Astrocyte of the cerebellum (primary cell): ENCODE data around the gene LRRC55.

Experiments used
- DNase-seq: peaks from one replicate; pipeline ENCODE4 v3.0.0-alpha.2; 2011; ENCODE audit warnings: low read depth
- H3K4me3 ChIP-seq: 2 replicates; pipeline ENCODE4 v1.5.1; 2011; ENCODE audit warnings: mild to moderate bottlenecking, low read depth, low read length, moderate library complexity
- CTCF ChIP-seq: IDR thresholded peaks from 2 replicates; pipeline ENCODE4 v1.5.1; 2012; ENCODE audit warnings: low read length, low read depth, moderate library complexity, mild to moderate bottlenecking; ENCODE audit errors: missing control alignments
- in situ Hi-C: cut with HindIII; loops from 2 replicates; pipeline ENCODE4 v1.10.0; 2017; ENCODE audit warnings: low sequenced_read_pairs

Gene LRRC55

GRCh38 chr11:57233702-57234101, 51.9 kb downstream of the LRRC55 start:
- no peak for TF ChIP-seq CTCF
- H3K4me3 ChIP-seq = no peak overlapping the region
- DNase-seq = no peak
- in situ Hi-C loops = loop anchor here (5.0 kb wide), 1 partner anchor 101 kb away; no protein-coding TSS in a partner anchor

- no peak for DNase-seq
- in situ Hi-C loops = no loop called here
- H3K4me3 ChIP-seq = no peak overlapping the region
- no peak for TF ChIP-seq CTCF
Measured at GRCh38 chr11:57235761-57236703, 54.3 kb downstream of the LRRC55 start.

DNA sequence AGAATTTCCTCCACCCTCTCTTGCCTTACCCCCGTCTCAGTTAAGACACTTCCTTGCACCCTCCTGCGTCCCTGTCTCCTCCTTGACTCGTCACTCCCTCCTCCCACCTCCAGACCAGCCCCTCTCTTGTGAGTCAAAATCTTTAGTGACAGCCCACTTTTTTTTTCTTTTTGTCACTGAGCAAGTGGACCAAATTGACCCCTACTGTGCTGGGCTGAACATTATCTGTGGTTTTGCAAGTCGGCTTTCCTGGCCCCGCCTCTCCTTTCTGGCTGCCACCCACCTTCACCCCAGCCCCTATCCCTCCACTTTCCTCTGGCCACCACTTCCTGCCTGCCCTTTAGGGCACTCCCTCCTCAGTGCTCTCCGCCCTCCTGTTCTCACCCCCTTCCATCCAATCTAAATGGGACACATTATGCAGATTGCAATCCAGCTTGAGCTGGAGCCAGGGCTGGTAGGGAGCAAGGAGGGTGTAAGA, 55.5 kb downstream of the LRRC55 start, which contains the start of gene APLNR:
Gene APLNR (minus strand): TSS at position 47 of the 478 bp plus-strand sequence. CDS start 246 bp downstream, outside the sequence.
- no peak for TF ChIP-seq CTCF
- no peak for DNase-seq
- no peak within 1 kb of the TSS for H3K4me3 ChIP-seq
- in situ Hi-C loops = no loop called here

DNA sequence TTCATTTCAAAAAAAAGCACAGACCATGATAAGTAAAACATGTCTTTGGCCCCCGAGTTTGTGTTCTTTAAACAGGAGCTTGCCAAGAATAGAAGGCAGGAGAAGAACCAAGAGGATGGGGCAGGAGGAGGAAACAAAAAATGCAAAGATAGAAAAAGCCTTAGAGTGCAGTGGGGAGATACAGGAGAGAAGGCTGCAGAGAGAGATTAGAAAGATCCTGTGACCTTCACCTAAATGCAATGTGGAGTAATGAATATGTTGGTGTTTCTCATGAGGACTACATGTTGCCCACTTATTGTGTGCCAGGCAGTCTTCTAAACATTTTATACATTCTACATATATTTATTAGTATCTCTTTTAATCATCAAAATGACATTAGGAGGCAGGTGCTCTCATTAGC, 57.6 kb downstream of the LRRC55 start:
- TF ChIP-seq CTCF = no peak
- in situ Hi-C loops = no loop called here
- no peak for DNase-seq

DNA sequence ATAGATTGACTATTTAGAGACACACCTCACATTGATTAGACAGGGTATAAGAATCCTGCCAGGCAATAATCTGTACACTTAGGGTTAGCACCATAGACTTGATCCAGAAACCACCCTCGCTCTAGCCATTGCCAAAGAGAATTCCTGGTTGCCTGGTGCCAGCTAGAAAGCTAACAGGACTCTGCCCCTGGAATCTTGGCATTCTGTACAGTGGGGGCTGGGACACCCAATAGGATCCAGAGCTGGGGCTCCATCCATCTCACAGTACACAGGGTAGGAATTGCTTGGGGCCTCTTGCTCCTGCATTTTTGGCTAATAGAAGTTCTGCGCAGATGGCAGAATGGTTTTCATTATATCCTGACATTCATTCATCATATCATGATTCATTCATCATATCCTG, 58.3 kb downstream of the LRRC55 start:
- no peak overlapping the region for H3K4me3 ChIP-seq
- in situ Hi-C loops = no loop called here
- no peak for TF ChIP-seq CTCF
- no peak for DNase-seq

More for the DNA sequence above, 57.6 kb downstream of the LRRC55 start:
- H3K4me3 ChIP-seq = no peak overlapping the region

DNA sequence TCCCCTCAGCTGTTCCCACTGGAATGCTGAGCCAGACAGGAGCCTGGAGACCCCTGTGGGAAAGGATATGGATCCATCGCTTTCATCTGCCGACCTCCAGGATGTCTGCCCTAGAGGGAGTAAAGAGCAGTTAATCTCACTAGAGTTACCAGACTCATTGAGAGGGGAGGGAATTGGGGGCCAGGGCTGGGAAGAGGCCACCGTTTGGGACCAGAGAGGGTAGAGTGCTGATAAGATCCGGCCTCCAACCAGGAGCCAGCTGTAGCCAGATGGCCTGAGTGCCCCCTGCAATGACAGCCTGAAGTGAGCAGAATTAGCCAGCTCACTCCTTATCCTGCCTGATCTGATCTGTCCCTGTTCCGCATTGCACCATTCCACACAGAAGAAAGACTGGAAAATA, 59.0 kb downstream of the LRRC55 start:
- H3K4me3 ChIP-seq = no peak overlapping the region
- DNase-seq = no peak
- no peak for TF ChIP-seq CTCF
- in situ Hi-C loops = no loop called here
